PFSK-1 (cell line): ENCODE data around the gene AUTS2.

Experiments used
- FOXP2 ChIP-seq: optimal IDR thresholded peaks from 2 replicates; pipeline ENCODE3; 2011; ENCODE audit warnings: borderline replicate concordance, control low read depth, inconsistent platforms; ENCODE audit not compliant: insufficient read depth; ENCODE audit errors: extremely low read length, extremely low read depth
- POLR2AphosphoS5 ChIP-seq: IDR thresholded peaks from 2 replicates; pipeline ENCODE4 v1.6.1; 2012; ENCODE audit warnings: low read depth, mild to moderate bottlenecking, control low read depth, low read length, moderate library complexity
- REST ChIP-seq, 2 experiments: IDR thresholded peaks; 2 replicates each; pipeline versions ENCODE4 v1.6.1 to v1.8.0; 2011 to 2012; ENCODE audit warnings: low read depth in 2 of 2, low read length in 2 of 2, control low read depth in 1 of 2, inconsistent platforms in 1 of 2, mild to moderate bottlenecking in 1 of 2, moderate library complexity in 1 of 2; ENCODE audit not compliant: insufficient read depth in 1 of 2
- SIN3A ChIP-seq: IDR thresholded peaks from 2 replicates; pipeline ENCODE4 v1.6.1; 2012; ENCODE audit warnings: mild to moderate bottlenecking, low read length, moderate library complexity, borderline replicate concordance; ENCODE audit not compliant: insufficient read depth
- TAF1 ChIP-seq: IDR thresholded peaks from 2 replicates; pipeline ENCODE4 v1.6.1; 2012; ENCODE audit warnings: low read length, control low read depth, borderline replicate concordance; ENCODE audit not compliant: insufficient read depth

The AUTS2 gene

GRCh38 chr7:70032649-70033048 is 434.4 kb downstream of the AUTS2 start:
- TF ChIP-seq REST (IDR thresholded peaks at IDR 0.05; ENCODE audit: insufficient read depth in 1 of 2, low read depth in 2 of 2, low read length in 2 of 2): no peak
- no peak for TF ChIP-seq SIN3A
- no peak for TF ChIP-seq TAF1

- TF ChIP-seq FOXP2 (no peak), REST (IDR thresholded peaks at IDR 0.05; ENCODE audit: insufficient read depth in 1 of 2, low read depth in 2 of 2, low read length in 2 of 2) (no peak), TAF1 (no peak), POLR2AphosphoS5 (no peak), SIN3A (no peak)
Observed at GRCh38 chr7:70033226-70033625, 435.0 kb downstream of the AUTS2 start.

GRCh38 chr7:70034999-70035398 is 436.7 kb downstream of the AUTS2 start:
- TF ChIP-seq SIN3A: no peak
- no peak for TF ChIP-seq FOXP2

GRCh38 chr7:70035519-70035918 is 437.2 kb downstream of the AUTS2 start:
- TF ChIP-seq FOXP2 (no peak), REST (IDR thresholded peaks at IDR 0.05; ENCODE audit: insufficient read depth in 1 of 2, low read depth in 2 of 2, low read length in 2 of 2) (no peak), POLR2AphosphoS5 (no peak), TAF1 (no peak), SIN3A (no peak)

- no peak for TF ChIP-seq REST (IDR thresholded peaks at IDR 0.05; ENCODE audit: insufficient read depth in 1 of 2, low read depth in 2 of 2, low read length in 2 of 2)
- no peak for TF ChIP-seq POLR2AphosphoS5
- no peak for TF ChIP-seq TAF1
- no peak for TF ChIP-seq FOXP2
- no peak for TF ChIP-seq SIN3A
Observed at GRCh38 chr7:70035955-70036354, 437.7 kb downstream of the AUTS2 start.

GRCh38 chr7:70036695-70037094 is 438.4 kb downstream of the AUTS2 start:
- TF ChIP-seq POLR2AphosphoS5: no peak
- TF ChIP-seq REST (IDR thresholded peaks at IDR 0.05; ENCODE audit: insufficient read depth in 1 of 2, low read depth in 2 of 2, low read length in 2 of 2): no peak
- no peak for TF ChIP-seq FOXP2
- no peak for TF ChIP-seq TAF1
